Activated CD4-positive, alpha-beta T cell treated with anti-CD3 and anti-CD28 coated beads, Interleukin-2, amount 50 U/mL, for 24 hours (primary cell): Measurements from ENCODE around the gene XAB2.

Experiments used
- DNase-seq, 2 donors: peaks; one replicate each; pipeline ENCODE4 v3.0.0-alpha.2; 2020; ENCODE audit warnings: low read depth in 1 of 2, low spot score in 1 of 2

Gene XAB2

GRCh38 chr19:7633698-7634097, 4.4 kb upstream of the XAB2 start, which contains the start of gene PCP2:
TSS of gene PCP2 (minus strand) at chr19:7633719. CDS start at chr19:7633457, 262 bp downstream.
- DNase-seq = no peak

DNA sequence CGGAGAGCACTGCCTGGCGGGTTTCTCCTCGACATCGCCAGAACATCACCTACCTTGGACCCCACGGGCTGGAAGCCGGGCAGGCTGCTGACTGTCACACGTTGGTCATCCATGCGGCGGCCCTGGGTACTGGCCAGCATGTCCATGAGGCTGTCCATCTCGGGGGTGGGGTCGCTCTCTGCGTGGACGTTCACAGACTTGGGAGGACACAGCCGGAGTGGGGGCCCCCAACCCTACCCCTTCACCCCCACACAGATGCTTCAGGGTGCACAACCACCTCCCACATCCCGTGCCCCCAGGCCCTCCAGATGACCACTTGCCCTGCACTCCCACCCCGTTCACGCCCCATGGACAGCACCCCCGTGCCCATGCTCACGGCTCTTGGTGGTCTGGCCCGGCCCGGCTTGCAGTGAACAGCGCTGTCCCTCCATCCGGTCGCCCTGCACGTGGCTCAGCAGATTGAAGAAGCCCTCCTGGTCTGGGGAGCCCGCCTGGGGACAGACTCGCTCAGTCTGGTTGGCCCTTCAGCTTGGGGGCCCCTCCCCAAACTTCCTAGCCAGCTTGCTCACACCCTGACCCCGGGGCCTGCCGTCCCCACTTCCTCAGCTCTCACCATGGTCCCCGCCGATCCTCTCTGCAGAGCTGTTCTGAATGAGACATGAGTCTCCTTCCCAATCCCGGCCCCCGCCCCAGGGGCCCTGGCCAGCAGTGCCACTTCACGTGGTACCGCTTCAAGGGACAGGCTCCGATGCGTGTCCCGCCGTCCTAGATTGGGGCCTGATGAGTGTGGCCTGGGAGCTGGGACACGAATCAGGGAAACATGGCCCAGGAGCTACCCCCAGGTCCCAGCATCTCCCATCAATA, 3.2 kb upstream of the XAB2 start:
- no peak for DNase-seq

GRCh38 chr19:7631577-7631976, 2.2 kb upstream of the XAB2 start:
- no peak for DNase-seq

DNA sequence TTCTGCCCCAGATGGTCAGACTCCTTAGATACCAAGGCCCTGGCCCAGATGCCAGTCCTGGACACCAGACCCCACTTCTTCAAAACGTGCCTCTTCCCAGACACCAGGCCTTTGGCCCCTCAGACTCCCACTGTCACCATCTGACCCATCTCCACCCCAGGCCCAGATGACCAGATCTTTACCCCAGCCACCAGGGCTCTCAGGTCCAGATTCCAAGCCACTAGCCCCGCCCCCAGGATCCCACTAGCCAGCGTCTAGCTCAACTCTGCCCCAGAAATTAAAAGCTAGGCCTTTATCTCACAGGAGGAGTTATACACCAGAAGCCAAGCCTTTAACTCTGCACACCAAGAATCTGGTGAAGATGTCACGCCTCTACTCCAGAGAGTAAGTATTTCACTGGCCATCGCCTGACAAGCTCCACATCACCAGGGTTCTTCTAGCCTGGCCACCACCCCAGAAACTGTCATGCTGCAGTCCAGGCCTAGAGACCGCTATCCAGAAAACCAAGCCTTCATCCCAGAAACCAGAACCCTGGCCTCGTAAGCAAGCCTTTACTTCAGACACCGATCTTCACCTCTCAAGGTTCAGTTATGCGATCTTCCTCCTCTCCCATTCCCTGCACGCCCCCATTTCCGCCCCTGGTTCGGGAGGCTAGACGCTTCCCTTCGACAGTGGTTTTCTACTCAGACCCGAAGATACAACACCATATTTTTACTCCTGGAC, 595 bp downstream of the XAB2 start:
- no peak for DNase-seq

DNA sequence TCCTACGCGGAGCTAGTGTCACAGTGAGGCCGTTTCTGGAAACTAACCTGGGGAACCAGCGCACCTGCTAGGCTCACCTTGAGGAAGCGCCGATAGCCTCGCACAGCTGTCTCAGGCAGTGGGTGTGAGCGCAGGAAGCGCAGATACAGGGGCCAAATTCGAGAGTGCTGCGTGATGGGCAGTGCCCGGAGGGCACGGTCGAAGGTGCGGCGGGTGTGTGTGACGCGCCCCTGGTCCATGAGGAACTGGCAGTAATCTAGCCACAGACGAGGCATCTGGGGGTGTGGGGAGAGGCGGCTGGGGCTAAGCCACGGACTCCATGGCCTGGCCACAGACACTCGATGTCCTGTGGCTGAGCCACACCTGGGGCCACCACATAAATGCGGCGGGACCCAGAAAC, 2.2 kb downstream of the XAB2 start:
- DNase-seq = no peak

- DNase-seq = no peak
These were observed 3.5 kb downstream of the XAB2 start for GRCh38 chr19:7625763-7626372.

- no peak for DNase-seq
These were observed 4.5 kb downstream of the XAB2 start for GRCh38 chr19:7624810-7625209.

DNA sequence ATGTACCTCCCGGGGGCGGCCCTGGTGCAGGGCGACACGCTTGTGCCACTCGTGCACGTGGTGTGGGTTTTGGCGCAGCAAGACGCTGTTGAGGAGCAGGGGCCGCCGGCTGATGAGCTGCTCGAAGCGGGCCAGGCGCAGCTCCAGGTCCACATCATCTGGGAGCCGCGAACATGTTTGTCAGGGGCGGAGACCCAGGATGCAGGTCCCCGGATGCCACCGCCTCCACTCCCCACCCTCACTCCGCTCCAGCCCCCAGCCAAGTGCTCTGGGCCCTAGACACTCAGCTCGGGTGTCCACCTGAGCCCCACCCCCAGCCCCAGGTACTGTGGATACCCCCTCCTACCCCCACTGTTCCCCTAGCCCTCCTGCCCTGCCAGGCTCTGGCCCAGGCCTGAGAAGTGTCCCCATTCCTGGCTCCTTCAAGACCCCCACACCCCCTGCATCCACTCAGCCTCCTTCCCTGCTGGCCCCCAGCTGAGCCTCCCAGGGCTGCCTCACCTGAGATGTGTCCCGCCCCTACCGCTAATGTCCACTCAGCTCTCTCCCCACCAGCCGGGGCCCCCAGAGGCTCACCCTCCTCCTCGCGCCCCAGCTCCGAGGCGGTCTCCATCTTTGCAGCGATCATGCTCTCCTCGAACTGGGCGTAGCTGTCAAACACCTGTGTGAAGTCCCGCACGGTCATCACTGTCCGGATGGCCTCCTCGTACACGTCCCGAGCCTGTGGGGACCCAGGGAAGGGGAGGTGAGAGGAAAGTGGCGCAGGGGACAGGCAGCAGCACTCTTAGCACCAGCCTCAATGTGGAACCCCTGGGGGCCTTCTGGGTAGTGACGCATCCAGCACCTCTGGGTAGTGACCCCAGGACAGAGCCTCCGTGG, 5.4 kb downstream of the XAB2 start:
- no peak for DNase-seq

DNA sequence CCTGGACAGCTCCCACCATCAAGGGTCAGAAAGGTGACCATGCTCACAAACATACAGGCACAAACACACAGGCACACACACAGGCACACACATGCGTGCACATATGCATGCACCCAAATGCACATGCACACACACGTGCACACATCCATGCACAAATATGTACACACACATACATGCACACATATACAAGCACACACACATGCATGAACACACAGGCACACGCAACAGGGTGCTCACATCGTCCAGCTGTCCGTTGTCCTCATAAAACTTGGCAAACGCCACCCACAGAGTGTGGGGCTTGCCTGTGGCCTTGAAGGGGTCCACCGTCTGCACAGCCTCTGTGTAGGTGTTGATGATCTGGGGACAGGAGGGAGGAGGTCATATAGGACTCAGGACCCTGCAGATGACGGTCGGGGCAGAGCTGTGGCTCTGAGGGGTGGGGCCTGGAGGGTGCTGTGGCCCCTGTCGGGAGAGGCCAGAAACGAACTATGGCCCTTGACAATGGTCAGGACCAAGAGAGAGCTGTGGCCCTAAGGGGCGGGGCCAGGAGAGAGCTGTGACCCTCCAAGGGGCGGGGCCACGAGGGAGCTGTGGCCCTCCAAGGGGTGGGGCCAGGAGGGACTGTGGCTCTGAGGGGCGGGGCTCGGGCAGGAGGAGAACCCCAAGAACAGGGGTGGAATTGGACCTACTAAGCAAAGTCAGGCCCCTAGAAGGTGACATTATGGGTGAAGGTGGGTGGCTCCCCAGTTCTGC, 6.2 kb downstream of the XAB2 start:
- DNase-seq = no peak

DNA sequence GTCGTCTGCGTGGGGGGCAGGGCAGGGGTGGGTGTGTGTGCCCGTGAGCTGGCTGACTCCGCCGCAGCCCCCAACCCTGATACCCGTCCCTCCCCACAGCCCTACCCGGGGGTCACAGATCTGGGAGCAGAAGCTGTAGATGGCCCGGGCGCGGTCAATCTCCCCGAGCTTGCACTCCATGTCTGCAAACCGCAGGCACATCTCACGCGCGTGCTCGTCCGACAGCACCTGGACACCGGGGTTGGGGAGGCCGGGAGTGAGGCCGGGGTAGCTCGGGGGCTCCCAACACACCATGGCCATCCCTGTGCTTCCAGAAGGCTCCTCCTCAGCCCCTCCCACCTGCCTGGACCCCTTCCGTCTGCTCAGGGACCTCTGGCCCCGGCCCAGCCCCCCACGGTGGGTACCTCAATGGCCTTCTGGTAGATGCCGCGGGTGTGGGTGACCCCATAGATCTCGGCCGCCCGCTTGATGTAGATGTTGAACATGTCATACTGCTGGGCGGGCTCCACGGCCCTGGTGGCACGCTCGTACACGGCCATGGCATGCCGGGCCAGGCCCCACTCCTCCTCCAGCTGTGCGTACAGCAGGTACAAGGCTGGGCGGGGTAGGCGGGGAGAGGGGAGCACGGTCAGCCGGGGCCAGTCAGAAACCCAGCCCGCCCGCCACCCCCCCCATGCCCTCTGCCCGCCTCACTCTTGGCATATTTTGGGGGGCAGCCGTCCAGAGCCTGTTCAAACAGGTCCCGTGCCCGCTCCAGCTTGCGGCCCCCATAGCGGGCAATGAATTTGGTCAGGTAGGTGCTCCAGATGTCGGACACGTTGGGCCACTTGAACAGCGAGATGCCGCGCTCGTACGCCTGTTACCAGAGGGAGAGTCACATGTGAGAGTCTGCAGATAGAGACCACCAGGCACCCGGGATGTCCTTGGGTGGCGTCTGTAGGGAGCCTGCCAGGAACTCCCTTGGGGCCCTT, 8.6 kb downstream of the XAB2 start:
- DNase-seq = no peak

DNA sequence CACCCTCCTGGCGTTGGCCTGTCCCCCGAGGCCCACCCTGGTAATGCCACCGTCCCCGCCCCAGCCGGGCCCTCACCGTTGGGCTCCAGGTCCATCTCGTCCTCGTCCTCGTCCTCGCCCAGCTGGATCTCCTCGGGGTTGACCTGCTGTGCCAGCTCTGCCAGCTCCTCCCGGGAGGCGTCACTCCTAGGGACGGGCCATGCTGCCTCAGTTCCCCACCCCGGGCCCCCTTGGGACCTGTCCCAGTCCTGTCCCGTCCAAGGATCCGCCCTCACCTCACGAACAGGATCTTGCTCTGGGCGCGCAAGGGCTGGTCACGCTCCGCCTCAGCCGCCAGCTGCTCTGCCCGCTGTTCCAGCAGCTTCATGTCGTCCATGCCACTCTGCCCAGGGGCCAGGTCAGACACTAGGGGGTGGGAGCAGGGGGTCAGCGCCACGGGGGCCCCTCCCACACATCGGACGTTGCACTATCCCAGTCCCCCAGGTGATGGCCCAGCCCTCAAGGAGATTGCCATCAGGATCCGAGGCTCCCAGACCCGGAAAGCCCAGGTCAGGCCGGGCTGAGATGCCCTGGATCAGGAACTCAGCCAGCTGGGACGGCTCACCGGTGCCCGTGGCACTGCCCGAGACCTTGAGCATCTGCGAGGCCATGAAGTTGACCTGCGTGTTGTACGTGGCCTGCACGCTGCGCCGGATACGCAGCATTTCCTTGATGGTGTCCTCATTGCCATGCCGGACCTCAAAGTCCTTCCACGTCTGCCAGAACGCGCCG, 9.5 kb downstream of the XAB2 start:
- DNase-seq = no peak

DNA sequence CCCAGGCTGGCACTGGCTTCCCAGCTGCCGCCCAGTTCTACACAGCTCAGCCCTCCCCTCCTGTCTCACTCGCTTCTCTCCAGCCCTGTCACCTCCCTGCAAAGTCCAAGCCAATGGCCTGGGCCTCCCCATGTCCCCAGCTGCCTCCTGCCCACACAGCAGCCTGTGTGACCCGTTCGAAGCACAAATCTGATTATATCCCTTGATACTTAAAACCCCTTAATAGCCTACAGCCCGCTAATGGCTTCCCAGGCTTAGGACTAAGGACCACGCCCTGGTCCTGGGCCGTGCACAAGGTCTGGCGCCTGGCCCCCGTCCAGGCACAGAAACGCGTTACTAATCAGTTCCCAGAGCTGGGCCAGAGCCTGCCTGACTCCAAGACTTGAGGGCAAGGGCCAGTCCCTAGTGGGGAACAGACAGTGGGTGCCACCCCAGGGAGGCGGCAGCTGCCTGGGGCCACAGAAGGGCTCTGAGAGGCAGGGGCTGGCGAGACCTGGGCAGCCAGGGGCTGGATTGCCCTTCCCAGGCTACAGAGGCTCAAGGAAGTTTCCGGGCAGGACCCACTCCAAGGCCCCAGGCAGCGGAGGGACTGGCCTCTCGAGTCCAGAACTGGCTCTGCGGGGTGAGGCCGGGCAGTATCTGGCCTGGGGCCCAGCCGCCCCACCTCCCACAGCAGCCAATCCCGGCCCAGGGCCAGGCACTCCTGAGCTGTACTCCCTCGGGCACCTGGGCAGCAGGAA, 10.4 kb downstream of the XAB2 start:
- no peak for DNase-seq

- no peak for DNase-seq
These were observed 11.0 kb downstream of the XAB2 start for GRCh38 chr19:7618348-7618747.

GRCh38 chr19:7617735-7618134, 11.6 kb downstream of the XAB2 start:
- DNase-seq = no peak

DNA sequence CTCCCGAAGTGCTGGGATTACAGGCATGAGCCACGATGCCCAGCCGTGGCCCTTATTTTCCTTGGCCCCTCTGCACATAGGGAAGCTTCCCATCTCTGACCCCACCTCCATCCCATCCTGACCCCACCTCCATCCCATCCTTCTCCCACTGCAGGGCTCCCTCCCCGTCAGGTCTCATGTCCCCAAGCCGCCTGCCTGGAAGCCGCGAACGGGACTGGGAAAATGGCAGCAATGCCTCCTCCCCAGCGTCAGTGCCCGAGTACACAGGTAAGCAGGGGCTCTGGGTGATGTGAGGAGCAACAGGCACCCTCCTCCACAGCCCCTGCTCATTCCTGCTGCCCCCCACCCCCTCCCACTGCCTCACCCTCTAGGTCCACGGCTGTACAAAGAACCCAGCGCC, 12.2 kb downstream of the XAB2 start:
- DNase-seq = no peak

GRCh38 chr19:7614859-7615741, 14.2 kb downstream of the XAB2 start:
- DNase-seq = no peak
